Nephron (organoid): ENCODE measurements around the gene ISG15.

ENCODE experiments used
- H3K27ac Mint-ChIP-seq, 3 experiments: 2 replicates each; pipeline ENCODE4 v1.8.0; 2020; ENCODE audit warnings: mixed read lengths in 3 of 3, mild to moderate bottlenecking in 2 of 3, moderate library complexity in 1 of 3
- H3K27me3 Mint-ChIP-seq: 2 replicates; pipeline ENCODE4 v1.8.0; 2021; ENCODE audit warnings: low read depth, mild to moderate bottlenecking, moderate library complexity, mixed read lengths
- H3K36me3 Mint-ChIP-seq: 2 replicates; pipeline ENCODE4 v1.8.0; 2020; ENCODE audit warnings: low read depth, mixed read lengths
- H3K4me1 Mint-ChIP-seq: 2 replicates; pipeline ENCODE4 v1.8.0; 2020; ENCODE audit warnings: mixed read lengths
- H3K4me3 Mint-ChIP-seq, 3 experiments: 2 replicates each; pipeline ENCODE4 v1.8.0; 2020; ENCODE audit warnings: mild to moderate bottlenecking in 3 of 3, mixed read lengths in 3 of 3, moderate library complexity in 2 of 3
- H3K9me3 Mint-ChIP-seq: 2 replicates; pipeline ENCODE4 v1.8.0; 2020; ENCODE audit warnings: mixed read lengths
- CTCF ChIP-seq, 3 experiments: fragments of 200-600 bp; sonication (generic); IDR thresholded peaks; one replicate each; pipeline ENCODE4 v1.5.0; 2021; ENCODE audit warnings: antibody characterized with exemption in 3 of 3; ENCODE audit not compliant: unreplicated experiment in 3 of 3

ISG15 gene

GRCh38 chr1:1013105-1013921 lies at the start of gene ISG15:
TSS of gene ISG15 (plus strand) at chr1:1013497. CDS start at chr1:1013574, 77 bp downstream.
- no peaks in the 10 kb centered on the region for H3K36me3 Mint-ChIP-seq
- TF ChIP-seq CTCF (IDR thresholded peaks at IDR 0.05; ENCODE audit: unreplicated experiment in 3 of 3): no peak
- H3K27ac Mint-ChIP-seq: peak within 1 kb of the TSS; percentile 84 to 92 (median 89)
- no peaks in the 10 kb centered on the region for H3K9me3 Mint-ChIP-seq
- peak within 1 kb of the TSS; percentile 90 to 91 (median 90) for H3K4me3 Mint-ChIP-seq
- peaks cover 3% of the 10 kb centered on the region for H3K27me3 Mint-ChIP-seq
- peaks cover 13% of the 10 kb centered on the region for H3K4me1 Mint-ChIP-seq

- no peaks in the 10 kb centered on the region for H3K4me1 Mint-ChIP-seq
- H3K36me3 Mint-ChIP-seq: peaks cover 4% of the 10 kb centered on the region
- H3K4me3 Mint-ChIP-seq: peak overlapping the region in 2 of 3 experiments; percentile 5 to 27
- H3K27ac Mint-ChIP-seq: no peak overlapping the region
- H3K27me3 Mint-ChIP-seq: peaks cover 18% of the 10 kb centered on the region
- H3K9me3 Mint-ChIP-seq: no peaks in the 10 kb centered on the region
- TF ChIP-seq CTCF (IDR thresholded peaks at IDR 0.05; ENCODE audit: unreplicated experiment in 3 of 3): no peak
These were observed 49.4 kb upstream of the ISG15 start for GRCh38 chr1:963746-964525.

GRCh38 chr1:964691-965525 lies 48.4 kb upstream of the ISG15 start:
- H3K4me3 Mint-ChIP-seq: peak overlapping the region; percentile 52 to 83 (median 79)
- peaks cover 28% of the 10 kb centered on the region for H3K27me3 Mint-ChIP-seq
- no peak for TF ChIP-seq CTCF (IDR thresholded peaks at IDR 0.05; ENCODE audit: unreplicated experiment in 3 of 3)
- H3K4me1 Mint-ChIP-seq: no peaks in the 10 kb centered on the region
- peaks cover 4% of the 10 kb centered on the region for H3K36me3 Mint-ChIP-seq
- H3K27ac Mint-ChIP-seq: no peak overlapping the region
- no peaks in the 10 kb centered on the region for H3K9me3 Mint-ChIP-seq

- H3K27me3 Mint-ChIP-seq: peaks cover 35% of the 10 kb centered on the region
- H3K27ac Mint-ChIP-seq: no peak overlapping the region
- no peaks in the 10 kb centered on the region for H3K4me1 Mint-ChIP-seq
- H3K9me3 Mint-ChIP-seq: no peaks in the 10 kb centered on the region
- TF ChIP-seq CTCF (IDR thresholded peaks at IDR 0.05; ENCODE audit: unreplicated experiment in 3 of 3): no peak
- H3K4me3 Mint-ChIP-seq: no peak overlapping the region
- peaks cover 4% of the 10 kb centered on the region for H3K36me3 Mint-ChIP-seq
These were observed 47.7 kb upstream of the ISG15 start for GRCh38 chr1:965526-966134.

- Mint-ChIP-seq H3K27ac (no peak within 1 kb of the TSS), H3K4me1 (no peaks in the 10 kb centered on the region), H3K4me3 (peak within 1 kb of the TSS in 2 of 3 experiments; percentile 46 to 64), H3K27me3 (peaks cover 40% of the 10 kb centered on the region), H3K9me3 (no peaks in the 10 kb centered on the region), H3K36me3 (peaks cover 4% of the 10 kb centered on the region)
- no peak for TF ChIP-seq CTCF (IDR thresholded peaks at IDR 0.05; ENCODE audit: unreplicated experiment in 3 of 3)
These were observed 47.1 kb upstream of the ISG15 start, which contains the start of gene PLEKHN1 for GRCh38 chr1:966135-966703. TSS of gene PLEKHN1 (plus strand) at chr1:966482. CDS start at chr1:966532, 50 bp downstream.
